Left forelimb (tissue), 1 donor: ENCODE results near the gene MRFAP1L1.

Experiments used
- DNase-seq: peaks from one replicate; pipeline ENCODE4 v3.0.0-alpha.2; 2018; ENCODE audit warnings: low spot score

MRFAP1L1 gene

GRCh38 chr4:6660430-6660829 lies 49.2 kb downstream of the MRFAP1L1 start:
- no peak for DNase-seq

GRCh38 chr4:6659897-6660296 lies 49.8 kb downstream of the MRFAP1L1 start:
- no peak for DNase-seq

GRCh38 chr4:6658597-6659075 lies 51.0 kb downstream of the MRFAP1L1 start:
- DNase-seq, result no peak

- no peak for DNase-seq
Observed at GRCh38 chr4:6658209-6658595, 51.5 kb downstream of the MRFAP1L1 start.
